ENCODE data around the gene CDCA3. TPM values are rescaled to one million over a fixed set of nuclear protein-coding genes. Genes with fewer than 3 reads are reported as not detected.

CDCA3 gene
- total RNA-seq, 1 experiment from 2014 or later: 57.1 TPM

DNA sequence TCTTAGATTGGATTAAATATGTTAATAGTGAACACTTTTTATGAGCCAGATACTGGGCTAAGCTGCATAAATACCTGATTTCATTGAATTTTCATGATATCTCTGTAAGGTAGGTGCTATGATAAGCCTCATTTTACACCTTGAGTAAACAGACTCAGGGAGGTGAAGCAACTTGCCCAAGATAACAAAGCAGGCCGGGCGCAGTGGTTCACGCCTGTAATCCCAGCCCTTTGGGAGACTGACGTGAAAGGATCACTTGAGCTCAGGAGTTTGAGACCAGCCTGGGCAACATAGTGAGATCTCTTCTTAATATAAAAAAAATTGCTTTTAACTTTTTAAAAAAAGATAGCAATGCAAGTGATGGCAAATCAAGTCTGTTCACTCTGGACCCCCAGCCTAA, 9.0 kb downstream of the CDCA3 start:
- DNase-seq: no peak
- BruUV-seq (replicated peaks): no TSS peak
- CTCF ChIA-PET: no interaction called here
- no peaks in the 10 kb centered on the region for H3K4me1 Mint-ChIP-seq (ENCODE audit: low read depth, unreplicated experiment)
- intact Hi-C loops (cut with micrococcal nuclease; ENCODE audit: unreplicated experiment): no loop called here
- TF ChIP-seq, protein P1, sequence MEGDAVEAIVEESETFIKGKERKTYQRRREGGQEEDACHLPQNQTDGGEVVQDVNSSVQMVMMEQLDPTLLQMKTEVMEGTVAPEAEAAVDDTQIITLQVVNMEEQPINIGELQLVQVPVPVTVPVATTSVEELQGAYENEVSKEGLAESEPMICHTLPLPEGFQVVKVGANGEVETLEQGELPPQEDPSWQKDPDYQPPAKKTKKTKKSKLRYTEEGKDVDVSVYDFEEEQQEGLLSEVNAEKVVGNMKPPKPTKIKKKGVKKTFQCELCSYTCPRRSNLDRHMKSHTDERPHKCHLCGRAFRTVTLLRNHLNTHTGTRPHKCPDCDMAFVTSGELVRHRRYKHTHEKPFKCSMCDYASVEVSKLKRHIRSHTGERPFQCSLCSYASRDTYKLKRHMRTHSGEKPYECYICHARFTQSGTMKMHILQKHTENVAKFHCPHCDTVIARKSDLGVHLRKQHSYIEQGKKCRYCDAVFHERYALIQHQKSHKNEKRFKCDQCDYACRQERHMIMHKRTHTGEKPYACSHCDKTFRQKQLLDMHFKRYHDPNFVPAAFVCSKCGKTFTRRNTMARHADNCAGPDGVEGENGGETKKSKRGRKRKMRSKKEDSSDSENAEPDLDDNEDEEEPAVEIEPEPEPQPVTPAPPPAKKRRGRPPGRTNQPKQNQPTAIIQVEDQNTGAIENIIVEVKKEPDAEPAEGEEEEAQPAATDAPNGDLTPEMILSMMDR (IDR thresholded peaks at IDR 0.05; ENCODE audit: unreplicated experiment): no peak
- H3K4me3 Mint-ChIP-seq (ENCODE audit: low read depth, unreplicated experiment): no peak overlapping the region
- no peak overlapping the region for H3K27ac Mint-ChIP-seq (ENCODE audit: unreplicated experiment)
- no peaks in the 10 kb centered on the region for H3K9me3 Mint-ChIP-seq (ENCODE audit: low read depth, unreplicated experiment)
- H3K27me3 Mint-ChIP-seq (ENCODE audit: unreplicated experiment): peaks cover 51% of the 10 kb centered on the region
- H3K36me3 Mint-ChIP-seq (ENCODE audit: insufficient read depth, unreplicated experiment): peaks cover under 1% of the 10 kb centered on the region

DNA sequence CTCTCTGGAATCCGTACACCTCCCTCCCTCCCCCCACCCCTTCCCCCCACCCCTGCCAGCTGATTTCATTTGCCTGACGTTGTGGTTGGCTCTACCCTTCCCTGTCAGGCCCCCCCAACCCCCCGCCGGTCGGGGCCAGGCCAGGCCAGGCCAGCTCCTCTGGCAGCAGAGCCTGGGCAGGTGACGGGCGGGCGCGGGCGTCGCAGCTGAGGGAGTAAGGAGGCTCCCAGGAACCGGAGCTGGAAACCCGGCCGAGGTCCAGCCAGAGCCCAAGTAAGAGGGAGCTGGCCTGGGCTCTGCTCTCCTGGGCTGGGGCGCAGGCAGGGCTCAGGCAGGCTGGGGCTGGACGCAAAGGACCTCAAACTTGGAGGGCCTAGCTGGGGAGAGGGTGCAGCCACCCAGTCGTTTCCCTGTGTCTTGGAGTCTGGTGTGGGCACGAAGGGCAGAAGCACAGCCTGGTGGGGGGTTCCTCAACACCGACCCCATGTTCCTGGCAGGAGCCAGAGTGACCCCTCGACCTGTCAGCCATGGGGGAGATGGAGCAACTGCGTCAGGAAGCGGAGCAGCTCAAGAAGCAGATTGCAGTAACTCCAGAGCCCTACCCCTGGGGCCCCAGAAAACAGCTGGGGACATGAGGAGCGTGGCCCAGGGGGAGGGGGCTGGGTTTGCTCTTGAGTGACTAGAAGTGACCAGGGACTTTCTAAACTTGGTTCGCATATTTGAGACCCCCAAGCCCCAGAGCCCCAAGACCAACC, 10.1 kb downstream of the CDCA3 start, which contains the start of gene GNB3:
TSS of gene GNB3 (plus strand) at position 165 of the 755 bp plus-strand sequence. CDS start at position 528, 363 bp downstream.
- Mint-ChIP-seq H3K4me1 (ENCODE audit: low read depth, unreplicated experiment) (peaks cover under 1% of the 10 kb centered on the region), H3K36me3 (ENCODE audit: insufficient read depth, unreplicated experiment) (peaks cover 4% of the 10 kb centered on the region), H3K27me3 (ENCODE audit: unreplicated experiment) (peaks cover 62% of the 10 kb centered on the region), H3K9me3 (ENCODE audit: low read depth, unreplicated experiment) (no peaks in the 10 kb centered on the region), H3K27ac (ENCODE audit: unreplicated experiment) (no peak within 1 kb of the TSS), H3K4me3 (ENCODE audit: low read depth, unreplicated experiment) (no peak within 1 kb of the TSS)
- intact Hi-C loops (cut with micrococcal nuclease; ENCODE audit: unreplicated experiment): no loop called here
- TF ChIP-seq, protein P1 (IDR thresholded peaks at IDR 0.05; ENCODE audit: unreplicated experiment): no peak
- CTCF ChIA-PET: interaction anchor here (0.6 to 2.5 kb wide), 3 partner anchors 11 to 1671 kb away, joined by 3 to 10 read pairs (median 3); partner anchors contain the start of genes CDCA3 and USP5
- DNase-seq: no peak
- no TSS peak for BruUV-seq (replicated peaks)

DNA sequence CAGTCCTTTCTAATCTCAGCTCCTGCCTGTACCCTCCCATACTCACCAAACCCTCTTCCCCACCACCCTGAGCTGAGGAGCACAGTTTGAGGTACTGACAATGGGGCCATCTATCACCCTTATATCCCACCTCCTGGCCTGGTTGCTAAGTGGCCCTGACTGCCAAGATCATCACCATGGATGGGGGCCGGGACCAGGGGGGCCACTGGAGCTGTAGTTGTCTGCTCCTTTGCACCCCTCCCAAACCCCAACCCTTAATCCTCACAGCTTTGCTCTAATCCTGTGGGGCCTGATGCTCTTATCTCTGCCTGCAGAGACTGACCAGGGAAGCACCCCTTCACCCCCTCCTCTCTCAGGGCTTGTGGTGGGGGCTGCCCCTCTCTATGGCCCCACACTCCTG, 10.8 kb downstream of the CDCA3 start:
- Mint-ChIP-seq H3K36me3 (ENCODE audit: insufficient read depth, unreplicated experiment) (peaks cover 4% of the 10 kb centered on the region), H3K27me3 (ENCODE audit: unreplicated experiment) (peaks cover 63% of the 10 kb centered on the region)

DNA sequence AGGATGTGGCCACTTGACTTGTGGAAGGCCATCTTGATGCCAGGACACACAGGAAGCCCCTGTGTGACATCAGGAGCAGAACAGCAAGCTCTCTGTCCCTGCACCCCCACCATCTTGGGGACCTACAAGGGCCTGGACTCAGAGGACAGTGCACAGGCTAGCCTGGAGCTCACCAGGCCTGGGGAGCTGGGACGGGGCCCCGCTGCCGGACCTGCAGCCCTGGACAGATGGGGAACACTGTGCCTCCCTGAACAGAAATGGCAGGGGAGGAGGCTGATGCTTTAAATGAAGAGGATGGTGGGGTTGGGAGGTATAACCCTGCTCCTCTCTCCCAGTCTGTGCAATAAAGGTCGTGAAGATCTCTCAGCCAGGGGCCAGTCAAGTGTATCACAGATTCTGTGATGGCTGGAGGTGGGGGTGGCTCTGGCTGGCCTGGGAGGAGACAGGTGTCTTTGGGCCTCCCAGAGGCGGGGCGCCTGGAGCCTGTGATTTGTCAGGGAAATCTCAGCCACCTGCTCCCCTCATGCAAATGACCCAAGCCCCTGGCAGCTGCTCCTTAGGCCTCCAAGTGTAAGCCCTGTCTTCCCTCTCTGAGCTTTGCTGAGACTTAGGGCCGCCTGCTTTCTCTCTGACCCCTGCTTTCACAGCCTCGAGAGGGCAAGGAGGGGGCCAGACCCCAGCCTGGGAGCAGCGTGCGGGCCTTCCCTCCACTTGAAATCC, 11.4 kb downstream of the CDCA3 start:
- intact Hi-C loops (cut with micrococcal nuclease; ENCODE audit: unreplicated experiment): no loop called here
- Mint-ChIP-seq H3K27ac (ENCODE audit: unreplicated experiment) (no peak overlapping the region), H3K4me1 (ENCODE audit: low read depth, unreplicated experiment) (peaks cover 13% of the 10 kb centered on the region), H3K36me3 (ENCODE audit: insufficient read depth, unreplicated experiment) (peaks cover 4% of the 10 kb centered on the region), H3K4me3 (ENCODE audit: low read depth, unreplicated experiment) (no peak overlapping the region), H3K9me3 (ENCODE audit: low read depth, unreplicated experiment) (no peaks in the 10 kb centered on the region), H3K27me3 (ENCODE audit: unreplicated experiment) (peaks cover 67% of the 10 kb centered on the region)
- TF ChIP-seq, protein P1 (IDR thresholded peaks at IDR 0.05; ENCODE audit: unreplicated experiment): no peak
- CTCF ChIA-PET: interaction anchor here (2.5 kb wide), 1 partner anchor 12 kb away, joined by 10 read pairs; the partner anchor contains the start of genes CDCA3 and USP5
- no peak for DNase-seq
- BruUV-seq (replicated peaks): no TSS peak

More for the DNA sequence above, 10.8 kb downstream of the CDCA3 start:
- H3K4me1 Mint-ChIP-seq (ENCODE audit: low read depth, unreplicated experiment): peaks cover 7% of the 10 kb centered on the region
- no TSS peak for BruUV-seq (replicated peaks)
- TF ChIP-seq, protein P1 (IDR thresholded peaks at IDR 0.05; ENCODE audit: unreplicated experiment): no peak
- intact Hi-C loops (cut with micrococcal nuclease; ENCODE audit: unreplicated experiment): no loop called here
- H3K4me3 Mint-ChIP-seq (ENCODE audit: low read depth, unreplicated experiment): no peak overlapping the region
- no peak for DNase-seq
- CTCF ChIA-PET: interaction anchor here (2.5 kb wide), 1 partner anchor 11 kb away, joined by 10 read pairs; the partner anchor contains the start of genes CDCA3 and USP5
- no peak overlapping the region for H3K27ac Mint-ChIP-seq (ENCODE audit: unreplicated experiment)
- H3K9me3 Mint-ChIP-seq (ENCODE audit: low read depth, unreplicated experiment): no peaks in the 10 kb centered on the region
